HG02870 (cell line): Measurements from ENCODE around the gene CEACAM21.

Experiments used
- ATAC-seq: cut with Tn5 transposase; IDR thresholded peaks from one replicate; pipeline ENCODE4 v1.9.1; 2021; ENCODE audit warnings: mild to moderate bottlenecking, moderate library complexity; ENCODE audit not compliant: unreplicated experiment

CEACAM21 gene

GRCh38 chr19:41575998-41576397 lies at the start of gene CEACAM21:
TSS of gene CEACAM21 (plus strand) at chr19:41576166. CDS start at chr19:41576275, 109 bp downstream.
- no peak for ATAC-seq

- ATAC-seq = no peak
Observed at GRCh38 chr19:41527089-41527488, 48.9 kb upstream of the CEACAM21 start.

GRCh38 chr19:41528106-41528505 lies 47.9 kb upstream of the CEACAM21 start:
- no peak for ATAC-seq

- no peak for ATAC-seq
Observed at GRCh38 chr19:41529484-41530183, 46.3 kb upstream of the CEACAM21 start.

GRCh38 chr19:41530184-41530534 lies 45.8 kb upstream of the CEACAM21 start:
- no peak for ATAC-seq

- ATAC-seq = no peak
Observed at GRCh38 chr19:41530761-41531301, 45.1 kb upstream of the CEACAM21 start.

- peak; percentile 43 for ATAC-seq
Observed at GRCh38 chr19:41531438-41532311, 44.3 kb upstream of the CEACAM21 start.

GRCh38 chr19:41532526-41532925 lies 43.4 kb upstream of the CEACAM21 start:
- ATAC-seq = no peak

GRCh38 chr19:41533671-41534215 lies 42.2 kb upstream of the CEACAM21 start:
- no peak for ATAC-seq

GRCh38 chr19:41535029-41535622 lies 40.8 kb upstream of the CEACAM21 start:
- ATAC-seq = peak; percentile 67

- ATAC-seq = no peak
Observed at GRCh38 chr19:41537789-41538188, 38.2 kb upstream of the CEACAM21 start.

GRCh38 chr19:41540041-41540695 lies 35.8 kb upstream of the CEACAM21 start:
- ATAC-seq = no peak

GRCh38 chr19:41541990-41542584 lies 33.9 kb upstream of the CEACAM21 start:
- ATAC-seq = no peak

- ATAC-seq = no peak
Observed at GRCh38 chr19:41542622-41543021, 33.3 kb upstream of the CEACAM21 start.

GRCh38 chr19:41543582-41543981 lies 32.4 kb upstream of the CEACAM21 start:
- no peak for ATAC-seq

GRCh38 chr19:41545547-41545946 lies 30.4 kb upstream of the CEACAM21 start:
- no peak for ATAC-seq

GRCh38 chr19:41546386-41546789 lies 29.6 kb upstream of the CEACAM21 start:
- ATAC-seq = no peak

GRCh38 chr19:41546961-41547360 lies 29.0 kb upstream of the CEACAM21 start:
- no peak for ATAC-seq

- ATAC-seq = no peak
Observed at GRCh38 chr19:41547569-41547968, 28.4 kb upstream of the CEACAM21 start.

- ATAC-seq = no peak
Observed at GRCh38 chr19:41548047-41548446, 27.9 kb upstream of the CEACAM21 start.
